ENCODE results near the gene ABAT.

ABAT gene

GRCh38 chr16:8806272-8806983, 132.0 kb downstream of the ABAT start:
- in situ Hi-C loops (cut with MboI; ENCODE audit: low sequenced_read_pairs): no loop called here

DNA sequence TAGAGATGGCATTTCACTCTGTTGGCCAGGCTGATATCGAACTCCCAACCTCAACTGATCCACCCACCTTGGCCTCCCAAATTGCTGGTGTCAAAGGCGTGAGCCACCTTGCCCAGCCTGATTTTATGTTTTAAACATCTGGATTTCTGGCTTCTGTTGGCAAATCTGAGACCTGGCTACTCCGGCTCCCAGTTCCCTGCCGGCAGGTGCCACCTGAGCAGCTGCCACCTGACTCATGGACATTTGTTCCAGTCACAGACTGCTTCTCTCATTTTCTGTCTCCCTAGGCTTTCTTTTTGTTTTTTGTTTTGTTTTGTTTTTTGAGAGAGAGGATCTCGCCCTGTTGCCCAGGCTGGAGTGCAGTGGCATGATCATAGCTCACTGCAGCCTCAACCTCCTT, 132.8 kb downstream of the ABAT start:
- in situ Hi-C loops (cut with MboI; ENCODE audit: low sequenced_read_pairs): no loop called here

- in situ Hi-C loops (cut with MboI; ENCODE audit: low sequenced_read_pairs): no loop called here
Observed at GRCh38 chr16:8808009-8808408, 133.6 kb downstream of the ABAT start.

DNA sequence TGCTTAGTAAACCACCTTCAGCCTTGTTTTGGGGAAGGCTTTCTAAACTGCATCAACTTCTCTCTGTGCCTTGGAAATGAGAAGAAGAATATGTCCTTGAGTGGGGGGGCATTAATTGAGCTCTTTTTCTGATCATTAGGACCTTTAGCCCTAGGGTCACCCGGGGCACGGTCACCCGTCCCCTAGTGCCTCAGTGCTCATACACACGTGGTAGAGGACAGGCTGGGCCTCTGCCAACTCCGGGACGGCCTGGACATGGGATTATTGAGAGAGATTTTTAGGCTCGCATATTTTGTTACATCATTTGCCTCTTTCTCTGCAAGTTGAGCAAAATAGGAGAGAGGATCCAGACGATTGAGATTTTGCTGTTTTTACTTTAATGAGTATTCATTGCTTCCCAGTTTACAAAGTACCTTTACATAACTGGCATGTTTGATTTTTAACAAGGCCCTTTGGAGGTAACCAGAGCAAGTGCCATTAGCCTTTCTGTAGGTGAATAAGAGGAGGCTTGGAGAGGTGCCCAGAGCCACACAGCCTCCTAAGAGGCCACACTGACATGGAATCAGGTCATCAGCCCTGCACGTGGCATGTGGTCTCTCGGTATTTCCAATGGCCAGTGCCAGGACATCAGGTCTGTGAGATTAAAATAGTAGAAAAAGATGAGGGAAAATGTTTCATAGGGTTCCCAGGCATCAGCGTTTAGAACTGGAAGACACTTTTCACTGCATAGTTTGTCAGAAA, 134.4 kb downstream of the ABAT start:
- in situ Hi-C loops (cut with MboI; ENCODE audit: low sequenced_read_pairs): no loop called here

- in situ Hi-C loops (cut with MboI; ENCODE audit: low sequenced_read_pairs): no loop called here
Observed at GRCh38 chr16:8812162-8812843, 137.9 kb downstream of the ABAT start.

DNA sequence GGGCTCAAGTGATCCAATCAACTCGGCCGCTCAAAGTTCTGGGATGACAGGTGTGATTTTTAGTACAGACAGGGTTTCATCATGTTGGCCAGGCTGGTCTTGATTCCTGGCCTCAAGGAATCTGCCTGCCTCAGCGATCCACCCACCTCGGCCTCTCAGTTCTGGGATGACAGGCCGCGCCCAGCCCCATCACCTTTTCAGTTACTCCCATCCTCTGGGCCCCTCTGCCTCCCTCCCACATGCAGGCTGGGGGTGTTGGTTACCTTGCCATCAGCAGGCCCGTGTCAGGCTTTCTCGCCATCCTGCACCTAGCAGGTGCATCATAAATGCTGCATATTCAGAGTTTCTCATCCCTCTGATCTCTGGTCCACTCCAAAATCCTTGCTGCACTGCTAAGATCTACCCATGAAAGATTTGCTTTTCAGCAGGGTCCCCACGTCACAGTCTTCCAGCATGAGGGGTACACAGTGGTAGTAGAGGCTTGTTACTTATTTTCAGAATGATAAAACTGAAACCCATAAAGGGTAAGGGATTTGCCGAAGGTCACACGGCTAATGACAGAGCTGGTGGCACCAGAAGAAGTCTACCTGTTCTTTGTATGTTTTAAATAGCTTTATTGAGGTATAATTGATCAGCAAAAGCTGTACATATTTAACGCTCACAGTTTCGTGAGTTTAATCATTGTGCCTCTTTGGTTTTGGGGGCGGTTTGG, 139.8 kb downstream of the ABAT start:
- in situ Hi-C loops (cut with MboI; ENCODE audit: low sequenced_read_pairs): no loop called here

GRCh38 chr16:8816967-8817655, 142.7 kb downstream of the ABAT start:
- in situ Hi-C loops (cut with MboI; ENCODE audit: low sequenced_read_pairs): no loop called here

- in situ Hi-C loops (cut with MboI; ENCODE audit: low sequenced_read_pairs): no loop called here
Observed at GRCh38 chr16:8818504-8819270, 144.3 kb downstream of the ABAT start.

DNA sequence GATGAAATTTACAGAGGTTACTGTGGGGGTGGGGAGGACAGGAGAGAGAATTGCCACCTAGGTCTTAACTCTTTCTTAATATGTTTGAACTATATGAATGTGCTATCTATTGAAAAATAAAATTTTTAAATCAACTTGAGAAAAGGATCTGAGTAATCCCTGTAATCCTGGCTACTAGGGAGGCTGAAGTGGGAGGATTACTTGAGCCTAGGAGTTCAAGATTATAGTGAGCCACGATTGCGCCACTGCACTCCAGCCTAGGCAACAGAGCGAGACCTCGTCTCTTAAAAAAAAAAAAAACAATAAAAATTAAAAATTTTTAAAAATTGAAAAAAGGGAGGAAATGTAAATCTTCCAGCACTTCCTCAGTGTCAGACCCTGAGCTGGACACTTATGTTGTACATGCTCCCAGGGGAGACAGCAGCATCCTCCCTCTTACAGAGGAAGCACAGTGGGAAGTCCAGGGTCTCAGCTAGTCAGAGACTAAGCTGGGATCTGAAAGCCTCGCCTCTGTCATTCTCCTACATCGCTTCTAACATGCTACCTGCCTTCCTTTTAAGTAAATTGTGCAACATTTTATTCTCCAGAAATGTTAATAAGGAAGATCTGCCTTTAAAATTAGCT, 145.1 kb downstream of the ABAT start:
- in situ Hi-C loops (cut with MboI; ENCODE audit: low sequenced_read_pairs): no loop called here

DNA sequence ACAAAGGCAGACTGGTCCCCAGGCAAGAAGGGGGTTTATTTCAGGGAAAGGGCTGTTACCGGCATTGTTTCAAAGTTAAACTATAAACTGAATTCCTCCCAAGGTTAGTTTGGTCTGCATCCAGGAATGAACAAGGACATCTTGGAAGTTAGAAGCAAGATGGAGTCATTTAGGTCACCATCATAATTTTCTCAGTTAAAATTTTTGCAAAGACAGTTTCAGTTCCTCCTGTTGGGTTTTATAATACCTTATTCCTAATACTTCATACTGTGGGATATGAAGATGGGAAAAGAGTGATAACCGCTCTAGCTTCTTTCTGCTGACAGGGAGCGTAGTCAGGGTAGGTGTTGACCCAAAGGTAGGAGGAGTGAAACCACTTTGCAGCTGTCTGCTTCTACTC, 148.0 kb downstream of the ABAT start:
- in situ Hi-C loops (cut with MboI; ENCODE audit: low sequenced_read_pairs): no loop called here

DNA sequence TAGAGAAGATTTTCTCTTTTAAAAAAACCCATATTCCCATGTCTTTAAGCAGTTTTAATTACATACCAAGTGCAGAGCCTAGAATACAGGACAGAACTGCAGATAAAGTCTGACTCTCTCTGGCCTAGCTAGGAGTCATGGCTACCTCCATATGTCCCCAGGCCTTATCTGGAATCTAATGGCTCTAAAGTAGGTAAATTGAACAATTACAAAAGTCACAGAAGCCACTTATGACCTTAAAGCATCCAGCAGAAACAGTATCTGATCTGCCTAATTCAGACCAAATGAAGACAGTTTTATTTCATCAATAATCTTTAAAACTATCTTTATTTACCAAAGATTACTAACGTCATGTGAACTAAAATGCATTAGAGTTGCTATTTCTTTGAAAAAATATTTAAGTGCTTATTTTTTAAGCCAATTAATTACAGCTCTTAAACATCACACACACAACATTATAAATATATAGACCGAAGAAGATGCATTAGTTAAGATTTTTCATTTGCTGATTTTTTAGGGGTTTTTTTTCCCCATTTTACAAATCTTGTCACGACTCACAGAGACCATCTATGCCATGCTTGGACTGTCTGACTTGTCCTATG, 152.0 kb downstream of the ABAT start:
- in situ Hi-C loops (cut with MboI; ENCODE audit: low sequenced_read_pairs): no loop called here

DNA sequence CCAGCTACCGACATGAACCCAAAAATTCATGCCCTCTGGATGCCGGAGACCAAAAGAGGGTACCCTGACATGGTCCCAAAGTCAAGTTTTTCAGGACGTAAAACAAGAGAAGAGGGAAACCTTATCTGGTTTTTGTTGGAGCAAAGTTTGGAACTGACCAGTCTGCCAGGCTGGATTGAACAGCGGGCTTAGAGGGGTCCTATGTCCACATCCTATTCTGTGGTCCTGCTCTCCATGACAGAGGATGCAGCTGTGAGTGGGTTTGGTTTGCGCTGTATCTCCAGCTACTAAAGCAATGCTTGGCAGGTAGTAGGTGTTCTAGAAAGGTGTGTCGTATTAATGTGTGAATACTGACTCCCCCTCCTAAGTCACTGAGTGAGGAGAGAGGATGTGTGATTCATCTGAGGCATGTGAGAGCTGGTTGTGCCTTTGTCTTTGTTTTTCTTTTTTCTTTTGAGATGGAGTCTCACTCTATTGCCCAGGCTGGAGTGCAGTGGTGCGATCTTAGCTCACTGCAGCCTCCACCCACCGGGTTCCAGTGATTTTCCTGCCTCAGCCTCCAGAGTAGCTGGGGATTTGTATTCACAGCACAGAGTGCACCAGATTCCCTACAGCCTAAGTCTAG, 154.2 kb downstream of the ABAT start:
- in situ Hi-C loops (cut with MboI; ENCODE audit: low sequenced_read_pairs): no loop called here

DNA sequence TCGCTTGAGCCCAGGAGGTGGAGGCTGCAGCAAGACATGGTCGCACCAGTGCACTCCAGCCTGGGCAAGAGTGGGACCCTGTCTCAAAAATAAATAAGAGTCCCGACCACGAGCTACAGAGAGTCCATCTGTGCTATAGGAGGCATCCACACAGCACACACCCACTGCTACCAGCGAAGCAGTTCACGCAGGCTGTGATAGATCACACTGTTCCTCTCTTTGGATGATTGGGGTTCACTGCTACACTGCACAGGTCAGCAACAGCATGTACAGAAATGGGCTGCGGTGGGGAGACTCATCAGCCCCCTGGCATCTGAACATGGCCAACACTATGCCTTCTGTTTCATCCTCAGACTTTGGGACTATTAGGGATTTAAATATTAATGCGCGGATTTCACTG, 157.0 kb downstream of the ABAT start:
- in situ Hi-C loops (cut with MboI; ENCODE audit: low sequenced_read_pairs): no loop called here

GRCh38 chr16:8831871-8832716, 157.7 kb downstream of the ABAT start:
- in situ Hi-C loops (cut with MboI; ENCODE audit: low sequenced_read_pairs): no loop called here

- in situ Hi-C loops (cut with MboI; ENCODE audit: low sequenced_read_pairs): no loop called here
Observed at GRCh38 chr16:8832717-8833105, 158.3 kb downstream of the ABAT start.
